Measurements from ENCODE around the gene PGA4.

Gene PGA4

DNA sequence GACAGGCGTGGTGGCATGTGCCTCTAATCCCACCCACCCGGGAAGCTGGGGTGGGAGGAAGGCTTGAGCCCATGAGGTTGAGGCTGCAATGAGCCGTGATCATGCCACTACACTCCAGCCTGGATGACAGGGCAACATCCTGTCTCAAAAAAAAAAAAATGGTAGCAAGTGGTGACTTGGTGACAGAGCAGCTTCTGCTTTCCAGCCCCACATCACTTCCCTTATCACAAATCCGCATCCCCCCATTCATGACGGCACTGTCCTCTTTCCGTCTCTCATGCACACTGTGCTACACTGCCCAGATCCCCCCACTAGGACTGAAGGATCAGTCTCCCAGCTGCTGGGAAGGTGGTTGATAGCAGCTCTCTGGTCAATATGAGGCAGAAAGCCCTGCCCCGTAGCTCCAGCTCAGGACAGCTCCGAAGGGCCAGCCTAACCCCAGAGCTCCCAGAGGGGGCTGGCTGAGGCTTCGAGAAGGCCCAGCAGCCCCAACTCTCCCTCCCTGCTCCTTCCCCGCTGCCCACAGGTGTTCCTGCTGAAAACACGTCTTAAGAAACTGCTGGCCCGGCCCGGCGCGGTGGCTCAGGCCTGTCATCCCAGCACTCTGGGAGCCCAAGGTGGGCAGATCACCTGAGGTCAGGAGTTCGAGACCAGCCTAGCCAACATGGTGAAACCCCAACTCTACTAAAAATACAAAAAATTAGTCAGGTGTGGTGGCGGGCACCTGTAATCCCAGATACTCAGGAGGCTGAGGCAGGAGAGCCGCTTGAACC lies 34.7 kb downstream of the PGA4 start:
- no peak for TF ChIP-seq ZFX (IDR thresholded peaks at IDR 0.05)
- TF ChIP-seq, protein P1, sequence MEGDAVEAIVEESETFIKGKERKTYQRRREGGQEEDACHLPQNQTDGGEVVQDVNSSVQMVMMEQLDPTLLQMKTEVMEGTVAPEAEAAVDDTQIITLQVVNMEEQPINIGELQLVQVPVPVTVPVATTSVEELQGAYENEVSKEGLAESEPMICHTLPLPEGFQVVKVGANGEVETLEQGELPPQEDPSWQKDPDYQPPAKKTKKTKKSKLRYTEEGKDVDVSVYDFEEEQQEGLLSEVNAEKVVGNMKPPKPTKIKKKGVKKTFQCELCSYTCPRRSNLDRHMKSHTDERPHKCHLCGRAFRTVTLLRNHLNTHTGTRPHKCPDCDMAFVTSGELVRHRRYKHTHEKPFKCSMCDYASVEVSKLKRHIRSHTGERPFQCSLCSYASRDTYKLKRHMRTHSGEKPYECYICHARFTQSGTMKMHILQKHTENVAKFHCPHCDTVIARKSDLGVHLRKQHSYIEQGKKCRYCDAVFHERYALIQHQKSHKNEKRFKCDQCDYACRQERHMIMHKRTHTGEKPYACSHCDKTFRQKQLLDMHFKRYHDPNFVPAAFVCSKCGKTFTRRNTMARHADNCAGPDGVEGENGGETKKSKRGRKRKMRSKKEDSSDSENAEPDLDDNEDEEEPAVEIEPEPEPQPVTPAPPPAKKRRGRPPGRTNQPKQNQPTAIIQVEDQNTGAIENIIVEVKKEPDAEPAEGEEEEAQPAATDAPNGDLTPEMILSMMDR (conservative IDR thresholded peaks at IDR 0.05): no peak

DNA sequence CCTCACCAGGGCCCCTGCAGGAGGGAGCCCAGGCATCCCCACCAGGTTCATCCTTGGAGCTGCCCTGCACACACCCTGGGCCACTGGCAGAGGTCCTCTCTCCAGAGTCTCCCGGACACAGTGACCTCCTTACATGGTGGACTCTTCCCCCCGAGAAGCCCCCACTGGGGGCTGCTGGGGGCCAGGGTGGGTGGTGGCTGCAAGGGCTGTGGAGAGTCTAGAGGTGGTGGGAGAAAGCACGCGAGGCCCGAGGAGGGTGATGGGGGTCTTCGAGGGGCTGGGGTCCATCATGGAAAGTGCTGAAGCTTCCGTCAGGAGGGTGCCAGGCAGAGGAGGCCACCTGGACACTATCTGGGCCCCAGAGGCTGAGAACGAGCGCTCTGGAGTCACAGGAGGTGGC lies 36.4 kb downstream of the PGA4 start:
- no peak overlapping the region for H3K27ac ChIP-seq
- TF ChIP-seq ZFX (IDR thresholded peaks at IDR 0.05): no peak
- TF ChIP-seq, protein P1 (conservative IDR thresholded peaks at IDR 0.05): no peak

More for the DNA sequence above, 34.7 kb downstream of the PGA4 start:
- H3K27ac ChIP-seq: no peak overlapping the region

DNA sequence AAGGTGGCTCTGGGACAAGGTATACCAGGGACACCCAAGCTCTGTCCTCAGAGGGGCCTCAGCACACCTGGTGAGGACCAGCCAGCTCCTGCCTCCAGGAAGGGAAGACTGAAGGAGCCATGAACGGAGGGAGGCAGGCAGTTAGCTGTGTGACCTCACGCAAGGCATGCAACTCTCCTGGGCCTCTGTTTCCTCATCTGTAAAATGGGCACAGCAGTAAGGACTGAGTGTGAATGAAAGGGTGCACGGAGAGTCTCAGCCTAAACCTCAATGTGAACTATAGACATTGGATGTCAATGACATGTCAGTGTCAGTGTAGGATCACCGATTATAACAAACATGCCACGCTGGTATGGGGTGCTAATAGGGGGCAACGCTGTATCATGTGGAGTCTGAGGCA lies 37.2 kb downstream of the PGA4 start:
- TF ChIP-seq, protein P1 (conservative IDR thresholded peaks at IDR 0.05): no peak
- TF ChIP-seq ZFX (IDR thresholded peaks at IDR 0.05): no peak
- H3K27ac ChIP-seq: no peak overlapping the region

DNA sequence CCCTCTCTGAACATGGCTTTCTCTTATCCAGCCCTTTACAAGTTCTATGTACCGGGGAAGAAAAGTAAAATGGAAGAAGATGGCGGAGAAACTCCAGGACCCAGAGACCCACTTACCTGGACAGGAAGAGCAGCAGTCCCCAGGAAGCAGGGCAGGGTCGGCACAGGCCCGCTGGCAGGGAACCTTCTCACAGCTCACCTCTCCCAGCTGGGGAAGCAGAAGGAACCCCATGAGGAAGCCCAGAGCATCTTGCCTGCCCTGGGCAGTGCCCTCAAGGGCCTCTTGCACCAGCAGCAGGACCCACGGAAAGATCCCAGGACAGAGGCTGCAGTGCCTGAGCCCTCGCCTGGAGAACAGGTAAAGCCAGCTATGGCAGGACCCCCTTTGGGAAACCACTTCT lies 42.2 kb downstream of the PGA4 start:
- no peak for TF ChIP-seq ZFX (IDR thresholded peaks at IDR 0.05)
- TF ChIP-seq, protein P1 (conservative IDR thresholded peaks at IDR 0.05): no peak
- H3K27ac ChIP-seq: no peak overlapping the region

- no peak for TF ChIP-seq ZFX (IDR thresholded peaks at IDR 0.05)
- TF ChIP-seq, protein P1 (conservative IDR thresholded peaks at IDR 0.05): no peak
- H3K27ac ChIP-seq: no peak overlapping the region
Measured at GRCh38 chr11:61264795-61265194, 42.6 kb downstream of the PGA4 start.

DNA sequence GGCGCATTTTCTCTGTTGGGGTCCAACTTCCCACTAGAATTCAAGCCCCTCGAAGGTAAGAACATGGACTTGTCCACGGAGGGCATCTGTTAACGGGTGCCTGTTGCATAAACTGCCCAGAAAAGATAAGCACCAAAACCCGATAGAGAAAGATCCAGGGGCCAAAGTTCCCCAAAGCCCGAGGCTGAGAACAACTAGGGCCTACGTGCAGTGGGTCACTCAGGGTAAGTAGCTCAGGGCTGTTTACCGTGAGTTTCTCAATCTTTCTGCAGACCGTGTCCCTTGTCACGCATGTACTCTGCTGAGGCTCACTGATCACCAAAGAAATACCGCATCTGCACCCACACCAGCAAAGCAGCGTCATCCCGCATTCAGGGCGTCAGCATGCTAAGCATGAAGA lies 43.2 kb downstream of the PGA4 start:
- TF ChIP-seq, protein P1 (conservative IDR thresholded peaks at IDR 0.05): no peak
- TF ChIP-seq ZFX (IDR thresholded peaks at IDR 0.05): no peak
- H3K27ac ChIP-seq: no peak overlapping the region

GRCh38 chr11:61266602-61267001 lies 44.5 kb downstream of the PGA4 start:
- H3K27ac ChIP-seq: no peak overlapping the region
- TF ChIP-seq ZFX (IDR thresholded peaks at IDR 0.05): no peak
- TF ChIP-seq, protein P1 (conservative IDR thresholded peaks at IDR 0.05): no peak

All from C4-2B (cell line).